Stimulated activated CD8-positive, alpha-beta memory T cell treated with anti-CD3 and anti-CD28 coated beads, Interleukin-7, amount 100 ng/mL, for 4 hours (primary cell): ENCODE data around the gene SLC11A1.
A peak's percentile ranks its signal among the peaks of the same experiment; 100 is the strongest.

ENCODE experiments used
- DNase-seq, 2 donors: peaks; one replicate each; pipeline ENCODE4 v3.0.0-alpha.2; 2020; ENCODE audit warnings: low read depth in 2 of 2

The SLC11A1 gene

GRCh38 chr2:218393750-218394290 is 11.7 kb downstream of the SLC11A1 start:
- no peak for DNase-seq

GRCh38 chr2:218394298-218395089 is 12.4 kb downstream of the SLC11A1 start:
- DNase-seq, result no peak

GRCh38 chr2:218395090-218395444 is 13.0 kb downstream of the SLC11A1 start:
- DNase-seq, result no peak

GRCh38 chr2:218395456-218395825 is 13.4 kb downstream of the SLC11A1 start:
- DNase-seq, result no peak

GRCh38 chr2:218395826-218396687 is 14.0 kb downstream of the SLC11A1 start:
- DNase-seq, result peak; percentile 90 to 93

GRCh38 chr2:218396688-218397462 is 14.8 kb downstream of the SLC11A1 start:
- peak in 1 of 2 donors; percentile 63 for DNase-seq

- no peak for DNase-seq
These were observed 15.4 kb downstream of the SLC11A1 start for GRCh38 chr2:218397463-218397819.

- DNase-seq, result peak in 1 of 2 donors; percentile 42
These were observed 15.9 kb downstream of the SLC11A1 start for GRCh38 chr2:218397820-218398436.

GRCh38 chr2:218398437-218399390 is 16.6 kb downstream of the SLC11A1 start:
- peak in 1 of 2 donors; percentile 68 for DNase-seq

GRCh38 chr2:218399391-218400166 is 17.5 kb downstream of the SLC11A1 start, which contains the start of gene CTDSP1:
Gene CTDSP1, plus strand, starts transcription at chr2:218399868. Its CDS starts 223 bp downstream, at chr2:218400091.
- DNase-seq, result peak; percentile 88 to 90

GRCh38 chr2:218400167-218400929 is 18.3 kb downstream of the SLC11A1 start:
- no peak for DNase-seq

GRCh38 chr2:218400930-218401881 is 19.1 kb downstream of the SLC11A1 start:
- DNase-seq, result no peak

- no peak for DNase-seq
These were observed 19.8 kb downstream of the SLC11A1 start for GRCh38 chr2:218401890-218402289.

GRCh38 chr2:218402491-218402901 is 20.4 kb downstream of the SLC11A1 start:
- DNase-seq, result no peak

GRCh38 chr2:218402911-218403411 is 20.9 kb downstream of the SLC11A1 start:
- DNase-seq, result no peak

- DNase-seq, result no peak
These were observed 21.7 kb downstream of the SLC11A1 start for GRCh38 chr2:218403810-218404209.
